GM12864 (cell line): Measurements from ENCODE around the gene MASP2.

Experiments
- DNase-seq: peaks from one replicate; pipeline ENCODE4 v3.0.0-alpha.2; 2011; ENCODE audit warnings: low read depth
- H3K4me3 ChIP-seq: 2 replicates; pipeline ENCODE4 v1.5.1; 2011; ENCODE audit warnings: mild to moderate bottlenecking, low read depth, low read length, control low read depth
- CTCF ChIP-seq: IDR thresholded peaks from 2 replicates; pipeline ENCODE4 v1.5.1; 2011; ENCODE audit warnings: low read depth, mild to moderate bottlenecking, moderate library complexity, low read length, control low read depth, inconsistent platforms; ENCODE audit errors: missing control alignments

Gene MASP2

GRCh38 chr1:11031624-11032262 is 15.3 kb downstream of the MASP2 start:
- TF ChIP-seq CTCF, result no peak
- H3K4me3 ChIP-seq, result no peak overlapping the region
- DNase-seq, result no peak

- DNase-seq, result no peak
- no peak overlapping the region for H3K4me3 ChIP-seq
- no peak for TF ChIP-seq CTCF
Measured at GRCh38 chr1:11030865-11031264, 16.2 kb downstream of the MASP2 start.

- no peak for DNase-seq
- no peak overlapping the region for H3K4me3 ChIP-seq
- no peak for TF ChIP-seq CTCF
Measured at GRCh38 chr1:11028018-11028417, 19.0 kb downstream of the MASP2 start.

- no peak for DNase-seq
- H3K4me3 ChIP-seq, result no peak overlapping the region
Measured at GRCh38 chr1:11027316-11027715, 19.7 kb downstream of the MASP2 start.

GRCh38 chr1:11026903-11027302 is 20.1 kb downstream of the MASP2 start:
- DNase-seq, result no peak
- H3K4me3 ChIP-seq, result no peak overlapping the region
- TF ChIP-seq CTCF, result no peak

More at GRCh38 chr1:11027316-11027715, 19.7 kb downstream of the MASP2 start:
- no peak for TF ChIP-seq CTCF

- no peak overlapping the region for H3K4me3 ChIP-seq
- TF ChIP-seq CTCF, result no peak
- DNase-seq, result no peak
Measured at GRCh38 chr1:11026052-11026451, 21.0 kb downstream of the MASP2 start.

- H3K4me3 ChIP-seq, result no peak overlapping the region
- no peak for TF ChIP-seq CTCF
- no peak for DNase-seq
Measured at GRCh38 chr1:11025618-11026017, 21.4 kb downstream of the MASP2 start.
